Neuronal stem cell (in vitro differentiated cells): ENCODE measurements around the gene KCNE3.
A peak's percentile ranks its signal among the peaks of the same experiment; 100 is the strongest.

ENCODE experiments used
- DNase-seq: peaks from one replicate; pipeline ENCODE4 v3.0.0-alpha.2; 2013; ENCODE audit warnings: low spot score
- H2AFZ ChIP-seq: one replicate; pipeline ENCODE4 v1.6.1; 2013; ENCODE audit warnings: mild to moderate bottlenecking, low read length, inconsistent platforms
- H2AK5ac ChIP-seq: 2 replicates; pipeline ENCODE4 v1.6.1; 2013; ENCODE audit warnings: low read depth, mild to moderate bottlenecking, inconsistent platforms, low read length, moderate library complexity, mixed read lengths
- H2BK120ac ChIP-seq: 2 replicates; pipeline ENCODE4 v1.6.1; 2013; ENCODE audit warnings: low read depth, mild to moderate bottlenecking, inconsistent platforms, low read length, moderate library complexity, mixed read lengths
- H2BK12ac ChIP-seq: one replicate; pipeline ENCODE4 v1.6.1; 2013; ENCODE audit warnings: low read length, inconsistent platforms
- H2BK15ac ChIP-seq: 2 replicates; pipeline ENCODE4 v1.6.1; 2013; ENCODE audit warnings: mild to moderate bottlenecking, low read length, inconsistent platforms, mixed read lengths
- H2BK5ac ChIP-seq: one replicate; pipeline ENCODE4 v1.6.1; 2013; ENCODE audit warnings: inconsistent platforms, mild to moderate bottlenecking, low read length, moderate library complexity
- H3K14ac ChIP-seq: one replicate; pipeline ENCODE4 v1.6.1; 2013; ENCODE audit warnings: low read length, inconsistent platforms
- H3K18ac ChIP-seq: 2 replicates; pipeline ENCODE4 v1.6.1; 2013; ENCODE audit warnings: low read length, inconsistent platforms
- H3K23ac ChIP-seq: 2 replicates; pipeline ENCODE4 v1.6.1; 2013; ENCODE audit warnings: low read depth, mild to moderate bottlenecking, mixed read lengths, low read length, inconsistent platforms; ENCODE audit not compliant: poor library complexity
- H3K27ac ChIP-seq: replicated peaks from 3 replicates; pipeline ENCODE4 v1.5.1; 2013; ENCODE audit warnings: low read length, inconsistent platforms
- H3K27me3 ChIP-seq, 3 experiments: 2 replicates each; pipeline ENCODE4 v1.6.1; 2013; ENCODE audit warnings: low read length in 3 of 3, mild to moderate bottlenecking in 2 of 3, inconsistent platforms in 1 of 3, low read depth in 1 of 3, mixed read lengths in 1 of 3, moderate library complexity in 1 of 3; ENCODE audit not compliant: control insufficient read depth in 3 of 3, insufficient read depth in 3 of 3
- H3K36me3 ChIP-seq, 2 donors: replicated peaks in 1 of 2; 2 replicates each; pipeline ENCODE4 v1.6.1; 2013; ENCODE audit warnings: low read length in 2 of 2; ENCODE audit not compliant: control insufficient read depth in 2 of 2, insufficient read depth in 2 of 2
- H3K4ac ChIP-seq: 2 replicates; pipeline ENCODE4 v1.6.1; 2013; ENCODE audit warnings: inconsistent platforms, mild to moderate bottlenecking, low read length, moderate library complexity
- H3K4me1 ChIP-seq, 2 donors: 1 replicate in 1 of 2; 2 replicates in 1 of 2; pipeline ENCODE4 v1.6.1; 2013; ENCODE audit warnings: low read length in 2 of 2, low read depth in 1 of 2; ENCODE audit not compliant: control insufficient read depth in 2 of 2, insufficient read depth in 1 of 2
- H3K4me2 ChIP-seq: one replicate; pipeline ENCODE4 v1.6.1; 2013; ENCODE audit warnings: mild to moderate bottlenecking, low read length, inconsistent platforms; ENCODE audit not compliant: insufficient read depth, poor library complexity, severe bottlenecking
- H3K4me3 ChIP-seq, 2 donors: 2 replicates each; pipeline ENCODE4 v1.5.1; 2013; ENCODE audit warnings: low read length in 2 of 2, mild to moderate bottlenecking in 2 of 2, inconsistent platforms in 1 of 2, moderate library complexity in 1 of 2
- H3K79me1 ChIP-seq: one replicate; pipeline ENCODE4 v1.6.1; 2013; ENCODE audit warnings: low read depth, mild to moderate bottlenecking, inconsistent platforms, low read length, moderate library complexity
- H3K9ac ChIP-seq: one replicate; pipeline ENCODE4 v1.6.1; 2013; ENCODE audit warnings: mild to moderate bottlenecking, low read depth, low read length, inconsistent platforms; ENCODE audit not compliant: poor library complexity
- H3K9me3 ChIP-seq, 2 donors: replicated peaks in 1 of 2; 2 replicates each; pipeline versions ENCODE3 to v1.6.1; 2013; ENCODE audit warnings: low read length in 2 of 2, mild to moderate bottlenecking in 2 of 2, inconsistent platforms in 1 of 2, low read depth in 1 of 2, mixed read lengths in 1 of 2, moderate library complexity in 1 of 2; ENCODE audit not compliant: control insufficient read depth in 2 of 2, insufficient read depth in 1 of 2
- H4K8ac ChIP-seq: one replicate; pipeline ENCODE4 v1.6.1; 2013; ENCODE audit warnings: low read depth, mild to moderate bottlenecking, inconsistent platforms, low read length, moderate library complexity
- H4K91ac ChIP-seq: one replicate; pipeline ENCODE4 v1.6.1; 2013; ENCODE audit warnings: low read length, low read depth, mild to moderate bottlenecking, inconsistent platforms; ENCODE audit not compliant: poor library complexity
- WGBS, 2 donors: extraction: QIAGEN DNeasy Blood & Tissue Kit; methylation state at CpG; one replicate each; pipeline ENCODE4 v1.1.7; 2013; ENCODE audit warnings: missing lambda C conversion rate in 2 of 2, mixed read lengths in 1 of 2; ENCODE audit not compliant: insufficient read length in 2 of 2, insufficient replicate concordance in 1 of 2; ENCODE audit errors: extremely low coverage in 2 of 2; 5-methylcytosine and 5-hydroxymethylcytosine counted together

The KCNE3 gene

GRCh38 chr11:74504100-74504691 is 36.8 kb upstream of the KCNE3 start:
- H3K27me3 ChIP-seq, result no peaks in the 10 kb centered on the region
- H4K8ac ChIP-seq, result no peak overlapping the region
- no peaks in the 10 kb centered on the region for H3K79me1 ChIP-seq
- H3K4ac ChIP-seq, result no peak overlapping the region
- H3K4me2 ChIP-seq, result no peak overlapping the region
- no peak overlapping the region for H3K18ac ChIP-seq
- H2BK15ac ChIP-seq, result no peak overlapping the region
- H3K14ac ChIP-seq, result no peak overlapping the region
- no peak overlapping the region for H3K9ac ChIP-seq
- 100% methylated on average over 1 of the region's 1 CpG; no CpG with 5 or more reads in 1 of the 2 donors for WGBS, 2 donors
- no peak overlapping the region for H3K23ac ChIP-seq
- no peak overlapping the region for H2BK5ac ChIP-seq
- no peak overlapping the region for H4K91ac ChIP-seq
- no peak overlapping the region for H3K4me3 ChIP-seq
- H2BK120ac ChIP-seq, result no peak overlapping the region
- H2AFZ ChIP-seq, result no peak overlapping the region
- peaks cover 7 to 9% of the 10 kb centered on the region in 2 donors for H3K9me3 ChIP-seq
- no peak overlapping the region for H2AK5ac ChIP-seq
- DNase-seq, result no peak
- no peak overlapping the region for H3K27ac ChIP-seq
- H3K36me3 ChIP-seq, result peaks cover 0 to 2% of the 10 kb centered on the region in 2 donors
- H3K4me1 ChIP-seq, result no peaks in the 10 kb centered on the region
- H2BK12ac ChIP-seq, result no peak overlapping the region

GRCh38 chr11:74494916-74495315 is 27.6 kb upstream of the KCNE3 start:
- H3K4ac ChIP-seq, result no peak overlapping the region
- DNase-seq, result no peak
- H3K9ac ChIP-seq, result no peak overlapping the region
- no peaks in the 10 kb centered on the region for H3K36me3 ChIP-seq
- no peak overlapping the region for H2BK120ac ChIP-seq
- H3K79me1 ChIP-seq, result no peaks in the 10 kb centered on the region
- H3K18ac ChIP-seq, result no peak overlapping the region
- H3K4me1 ChIP-seq, result peaks cover 3 to 6% of the 10 kb centered on the region in 2 donors
- no peak overlapping the region for H2BK12ac ChIP-seq
- no peak overlapping the region for H3K14ac ChIP-seq
- no peak overlapping the region for H2BK15ac ChIP-seq
- no peak overlapping the region for H3K23ac ChIP-seq
- H4K91ac ChIP-seq, result no peak overlapping the region
- no peak overlapping the region for H3K27ac ChIP-seq
- H2AFZ ChIP-seq, result no peak overlapping the region
- H3K4me3 ChIP-seq, result no peak overlapping the region
- H4K8ac ChIP-seq, result no peak overlapping the region
- no peak overlapping the region for H3K4me2 ChIP-seq
- no CpG with 5 or more reads among the region's 1 CpG for WGBS, 2 donors
- H2AK5ac ChIP-seq, result no peak overlapping the region
- peaks cover 2 to 3% of the 10 kb centered on the region in 2 donors for H3K9me3 ChIP-seq
- no peak overlapping the region for H2BK5ac ChIP-seq
- H3K27me3 ChIP-seq, result no peaks in the 10 kb centered on the region

GRCh38 chr11:74493791-74494630 is 26.7 kb upstream of the KCNE3 start:
- H2AFZ ChIP-seq, result peak overlapping the region; percentile 100
- no peak overlapping the region for H4K91ac ChIP-seq
- no peaks in the 10 kb centered on the region for H3K36me3 ChIP-seq
- peak overlapping the region; percentile 43 for H3K27ac ChIP-seq
- no peak overlapping the region for H2BK120ac ChIP-seq
- H3K27me3 ChIP-seq, result no peaks in the 10 kb centered on the region
- H3K18ac ChIP-seq, result peak overlapping the region; percentile 100
- peaks cover 2 to 3% of the 10 kb centered on the region in 2 donors for H3K9me3 ChIP-seq
- peaks cover 3 to 6% of the 10 kb centered on the region in 2 donors for H3K4me1 ChIP-seq
- H3K4me3 ChIP-seq, result peak overlapping the region; percentile 87 to 98
- peak overlapping the region; percentile 86 for H2BK15ac ChIP-seq
- WGBS, 2 donors, result 100% methylated on average over 1 of the region's 14 CpGs; no CpG with 5 or more reads in 1 of the 2 donors
- no peak overlapping the region for H2BK12ac ChIP-seq
- no peak overlapping the region for H4K8ac ChIP-seq
- DNase-seq, result no peak
- no peak overlapping the region for H3K9ac ChIP-seq
- H2AK5ac ChIP-seq, result no peak overlapping the region
- no peak overlapping the region for H3K4ac ChIP-seq
- H3K79me1 ChIP-seq, result no peaks in the 10 kb centered on the region
- H3K23ac ChIP-seq, result peak overlapping the region; percentile 98
- H3K4me2 ChIP-seq, result peak overlapping the region; percentile 79
- H3K14ac ChIP-seq, result no peak overlapping the region
- peak overlapping the region; percentile 100 for H2BK5ac ChIP-seq
